Measurements from ENCODE around the gene PRX.
"Not testable (repeated sequence)": the region's sequence is repeated elsewhere in the genome, so short reads cannot be mapped to it uniquely, and the experiment has no call there.

Gene PRX

GRCh38 chr19:40411958-40412499 lies 1.1 kb downstream of the PRX start:
- Histone ChIP-seq H3K27ac (ENCODE audit: low read length) (peak overlapping the region; percentile 1), H3K27me3 (ENCODE audit: low read depth, low read length) (no peaks in the 10 kb centered on the region), H3K9me3 (ENCODE audit: control insufficient read depth in 1 of 2, low read length in 2 of 2) (no peaks in the 10 kb centered on the region), H3K4me3 (ENCODE audit: low read depth in 1 of 2, low read length in 2 of 2) (no peak overlapping the region), H3K4me1 (ENCODE audit: control insufficient read depth in 1 of 2, insufficient read depth in 2 of 2, low read length in 2 of 2) (peaks cover 0 to 3% of the 10 kb centered on the region in 2 donors), H3K36me3 (ENCODE audit: control insufficient read depth in 1 of 2, insufficient read depth in 2 of 2, low read length in 2 of 2) (no peaks in the 10 kb centered on the region)

GRCh38 chr19:40411125-40411842 lies 1.9 kb downstream of the PRX start:
- Histone ChIP-seq H3K4me3 (ENCODE audit: low read depth in 1 of 2, low read length in 2 of 2) (no peak overlapping the region), H3K36me3 (ENCODE audit: control insufficient read depth in 1 of 2, insufficient read depth in 2 of 2, low read length in 2 of 2) (no peaks in the 10 kb centered on the region), H3K9me3 (ENCODE audit: control insufficient read depth in 1 of 2, low read length in 2 of 2) (no peaks in the 10 kb centered on the region), H3K27me3 (ENCODE audit: low read depth, low read length) (no peaks in the 10 kb centered on the region), H3K27ac (ENCODE audit: low read length) (peak overlapping the region; percentile 1), H3K4me1 (ENCODE audit: control insufficient read depth in 1 of 2, insufficient read depth in 2 of 2, low read length in 2 of 2) (peaks cover 0 to 3% of the 10 kb centered on the region in 2 donors)

GRCh38 chr19:40410030-40410389 lies 3.2 kb downstream of the PRX start:
- Histone ChIP-seq H3K36me3 (ENCODE audit: control insufficient read depth in 1 of 2, insufficient read depth in 2 of 2, low read length in 2 of 2) (no peaks in the 10 kb centered on the region), H3K4me3 (ENCODE audit: low read depth in 1 of 2, low read length in 2 of 2) (no peak overlapping the region), H3K27ac (ENCODE audit: low read length) (no peak overlapping the region), H3K9me3 (ENCODE audit: control insufficient read depth in 1 of 2, low read length in 2 of 2) (no peaks in the 10 kb centered on the region), H3K4me1 (ENCODE audit: control insufficient read depth in 1 of 2, insufficient read depth in 2 of 2, low read length in 2 of 2) (peaks cover 0 to 3% of the 10 kb centered on the region in 2 donors), H3K27me3 (ENCODE audit: low read depth, low read length) (no peaks in the 10 kb centered on the region)

- not testable (repeated sequence) for H3K36me3 ChIP-seq (ENCODE audit: control insufficient read depth in 1 of 2, insufficient read depth in 2 of 2, low read length in 2 of 2); H3K27me3 ChIP-seq (ENCODE audit: low read depth, low read length); H3K4me1 ChIP-seq (ENCODE audit: control insufficient read depth in 1 of 2, insufficient read depth in 2 of 2, low read length in 2 of 2); H3K4me3 ChIP-seq (ENCODE audit: low read depth in 1 of 2, low read length in 2 of 2); H3K9me3 ChIP-seq (ENCODE audit: control insufficient read depth in 1 of 2, low read length in 2 of 2); H3K27ac ChIP-seq (ENCODE audit: low read length)
Observed at GRCh38 chr19:40408598-40408925, 4.6 kb downstream of the PRX start.

GRCh38 chr19:40407714-40408597 lies 5.2 kb downstream of the PRX start:
- Histone ChIP-seq H3K27ac (ENCODE audit: low read length) (no peak overlapping the region), H3K36me3 (ENCODE audit: control insufficient read depth in 1 of 2, insufficient read depth in 2 of 2, low read length in 2 of 2) (no peaks in the 10 kb centered on the region), H3K4me3 (ENCODE audit: low read depth in 1 of 2, low read length in 2 of 2) (no peak overlapping the region), H3K27me3 (ENCODE audit: low read depth, low read length) (no peaks in the 10 kb centered on the region), H3K9me3 (ENCODE audit: control insufficient read depth in 1 of 2, low read length in 2 of 2) (no peaks in the 10 kb centered on the region), H3K4me1 (ENCODE audit: control insufficient read depth in 1 of 2, insufficient read depth in 2 of 2, low read length in 2 of 2) (peaks cover 3% of the 10 kb centered on the region in 2 donors)

GRCh38 chr19:40403262-40403984 lies 9.8 kb downstream of the PRX start:
- Histone ChIP-seq H3K27ac (ENCODE audit: low read length) (no peak overlapping the region), H3K4me3 (ENCODE audit: low read depth in 1 of 2, low read length in 2 of 2) (peak overlapping the region; percentile 35 to 70), H3K36me3 (ENCODE audit: control insufficient read depth in 1 of 2, insufficient read depth in 2 of 2, low read length in 2 of 2) (no peaks in the 10 kb centered on the region), H3K9me3 (ENCODE audit: control insufficient read depth in 1 of 2, low read length in 2 of 2) (no peaks in the 10 kb centered on the region), H3K27me3 (ENCODE audit: low read depth, low read length) (no peaks in the 10 kb centered on the region), H3K4me1 (ENCODE audit: control insufficient read depth in 1 of 2, insufficient read depth in 2 of 2, low read length in 2 of 2) (peaks cover 0 to 5% of the 10 kb centered on the region in 2 donors)

- Histone ChIP-seq H3K27ac (ENCODE audit: low read length) (no peak overlapping the region), H3K4me1 (ENCODE audit: control insufficient read depth in 1 of 2, insufficient read depth in 2 of 2, low read length in 2 of 2) (peaks cover 0 to 5% of the 10 kb centered on the region in 2 donors), H3K27me3 (ENCODE audit: low read depth, low read length) (no peaks in the 10 kb centered on the region), H3K4me3 (ENCODE audit: low read depth in 1 of 2, low read length in 2 of 2) (no peak overlapping the region), H3K36me3 (ENCODE audit: control insufficient read depth in 1 of 2, insufficient read depth in 2 of 2, low read length in 2 of 2) (peaks cover 0 to 4% of the 10 kb centered on the region in 2 donors), H3K9me3 (ENCODE audit: control insufficient read depth in 1 of 2, low read length in 2 of 2) (no peaks in the 10 kb centered on the region)
Observed at GRCh38 chr19:40400559-40400958, 12.6 kb downstream of the PRX start.

- Histone ChIP-seq H3K27ac (ENCODE audit: low read length) (no peak overlapping the region), H3K36me3 (ENCODE audit: control insufficient read depth in 1 of 2, insufficient read depth in 2 of 2, low read length in 2 of 2) (peaks cover 0 to 4% of the 10 kb centered on the region in 2 donors), H3K4me3 (ENCODE audit: low read depth in 1 of 2, low read length in 2 of 2) (no peak overlapping the region), H3K4me1 (ENCODE audit: control insufficient read depth in 1 of 2, insufficient read depth in 2 of 2, low read length in 2 of 2) (peaks cover 0 to 5% of the 10 kb centered on the region in 2 donors), H3K9me3 (ENCODE audit: control insufficient read depth in 1 of 2, low read length in 2 of 2) (no peaks in the 10 kb centered on the region), H3K27me3 (ENCODE audit: low read depth, low read length) (no peaks in the 10 kb centered on the region)
Observed at GRCh38 chr19:40398417-40399131, 14.6 kb downstream of the PRX start.

- Histone ChIP-seq H3K27ac (ENCODE audit: low read length) (no peak overlapping the region), H3K4me3 (ENCODE audit: low read depth in 1 of 2, low read length in 2 of 2) (no peak overlapping the region), H3K36me3 (ENCODE audit: control insufficient read depth in 1 of 2, insufficient read depth in 2 of 2, low read length in 2 of 2) (peaks cover 0 to 4% of the 10 kb centered on the region in 2 donors)
Observed at GRCh38 chr19:40397568-40397906, 15.6 kb downstream of the PRX start.

GRCh38 chr19:40396886-40397567 lies 16.2 kb downstream of the PRX start:
- H3K9me3 ChIP-seq (ENCODE audit: control insufficient read depth in 1 of 2, low read length in 2 of 2), result no peaks in the 10 kb centered on the region
- no peak overlapping the region for H3K4me3 ChIP-seq (ENCODE audit: low read depth in 1 of 2, low read length in 2 of 2)
- H3K27ac ChIP-seq (ENCODE audit: low read length), result no peak overlapping the region
- H3K36me3 ChIP-seq (ENCODE audit: control insufficient read depth in 1 of 2, insufficient read depth in 2 of 2, low read length in 2 of 2), result peaks cover 0 to 4% of the 10 kb centered on the region in 2 donors
- H3K4me1 ChIP-seq (ENCODE audit: control insufficient read depth in 1 of 2, insufficient read depth in 2 of 2, low read length in 2 of 2), result no peaks in the 10 kb centered on the region
- no peaks in the 10 kb centered on the region for H3K27me3 ChIP-seq (ENCODE audit: low read depth, low read length)

More at GRCh38 chr19:40397568-40397906, 15.6 kb downstream of the PRX start:
- Histone ChIP-seq H3K27me3 (ENCODE audit: low read depth, low read length) (no peaks in the 10 kb centered on the region), H3K4me1 (ENCODE audit: control insufficient read depth in 1 of 2, insufficient read depth in 2 of 2, low read length in 2 of 2) (no peaks in the 10 kb centered on the region), H3K9me3 (ENCODE audit: control insufficient read depth in 1 of 2, low read length in 2 of 2) (no peaks in the 10 kb centered on the region)

Data from muscle layer of duodenum (tissue), 2 donors.